OCI-LY3 (cell line): ENCODE results near the gene DTX1.

ENCODE experiments used
- H2AFZ ChIP-seq: fragments of 200-600, 300-600 bp; shearing (Covaris generic); 2 replicates; pipeline ENCODE4 v1.6.0; 2014; ENCODE audit warnings: antibody characterized with exemption, low read depth, low read length
- H3K27ac ChIP-seq: fragments of 200-600, 300-600 bp; sonication (generic); 2 replicates; pipeline ENCODE4 v1.5.1; 2014; ENCODE audit warnings: mild to moderate bottlenecking, low read length, moderate library complexity, mixed read lengths
- H3K27me3 ChIP-seq: fragments of 200-600, 300-600 bp; sonication (generic); 2 replicates; pipeline ENCODE4 v1.6.1; 2014; ENCODE audit warnings: low read depth, low read length, mixed read lengths
- H3K36me3 ChIP-seq: fragments of 200-600, 300-600 bp; sonication (generic); replicated peaks from 2 replicates; pipeline ENCODE3; 2014; ENCODE audit warnings: low read depth, low read length, mixed read lengths
- H3K4me1 ChIP-seq: fragments of 300-600, 200-600 bp; sonication (generic); 2 replicates; pipeline ENCODE4 v1.6.1; 2014; ENCODE audit warnings: low read length, mixed read lengths
- H3K4me2 ChIP-seq: fragments of 200-600, 300-600 bp; sonication (generic); 2 replicates; pipeline ENCODE4 v1.6.1; 2014; ENCODE audit warnings: low read length, mixed read lengths
- H3K4me3 ChIP-seq: fragments of 300-600, 200-600 bp; sonication (generic); 2 replicates; pipeline ENCODE4 v1.5.1; 2014; ENCODE audit warnings: antibody characterized with exemption, mild to moderate bottlenecking, low read length, moderate library complexity
- H3K79me2 ChIP-seq: fragments of 300-600, 200-600 bp; shearing (Covaris generic); 2 replicates; pipeline ENCODE4 v1.6.1; 2014; ENCODE audit warnings: mild to moderate bottlenecking, low read length, mixed read lengths
- H3K9ac ChIP-seq: fragments of 300-600, 200-600 bp; shearing (Covaris generic); 2 replicates; pipeline ENCODE4 v1.6.0; 2014; ENCODE audit warnings: mild to moderate bottlenecking, low read length, moderate library complexity
- H3K9me3 ChIP-seq: fragments of 200-600, 300-600 bp; shearing (Covaris generic); 2 replicates; pipeline ENCODE4 v1.6.1; 2014; ENCODE audit warnings: low read length, mixed read lengths; ENCODE audit not compliant: insufficient read depth
- H4K20me1 ChIP-seq: fragments of 200-600, 300-600 bp; sonication (generic); 2 replicates; pipeline ENCODE4 v1.6.1; 2016; ENCODE audit warnings: low read length, mixed read lengths; ENCODE audit not compliant: insufficient read depth
- EZH2phosphoT487 ChIP-seq: fragments of 200-600 bp; shearing (Covaris generic); IDR thresholded peaks from 2 replicates; pipeline ENCODE4 v1.6.1; 2018; ENCODE audit warnings: antibody characterized with exemption, mixed run types, low read depth
- TF ChIP-seq, protein P1 (sequence below): fragments of 200-600, 300-600 bp; sonication (generic); IDR thresholded peaks from 2 replicates; pipeline ENCODE4 v1.5.1; 2014; ENCODE audit warnings: antibody characterized with exemption, low read length, low read depth

The DTX1 gene

DNA sequence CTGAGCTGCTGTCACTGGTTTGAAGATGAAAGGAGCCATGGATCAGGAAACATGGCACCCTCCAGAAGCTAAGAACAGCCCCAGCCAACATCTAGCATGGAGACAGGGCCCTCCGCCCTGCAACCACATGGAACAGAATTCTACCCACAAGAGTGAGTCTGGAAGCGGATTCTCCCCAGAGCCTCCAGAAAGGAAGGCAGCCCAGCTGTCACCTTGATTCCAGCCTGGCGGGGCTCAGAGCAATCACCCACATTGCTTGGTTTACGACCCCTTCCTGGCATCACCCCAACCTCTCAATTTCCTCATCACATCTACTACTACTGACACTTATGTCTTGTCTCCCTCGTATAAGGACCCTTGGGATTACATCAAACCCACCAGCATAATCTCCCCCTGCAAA, 39.7 kb upstream of the DTX1 start:
- Histone ChIP-seq H3K27me3 (peaks cover 6% of the 10 kb centered on the region; the same call in 1 of the 2 replicates), H3K36me3 (no peaks in the 10 kb centered on the region), H3K79me2 (no peaks in the 10 kb centered on the region), H3K4me2 (no peak overlapping the region), H2AFZ (no peak overlapping the region), H4K20me1 (no peaks in the 10 kb centered on the region), H3K9ac (no peak overlapping the region), H3K4me3 (no peak overlapping the region), H3K4me1 (no peaks in the 10 kb centered on the region), H3K27ac (no peak overlapping the region), H3K9me3 (no peaks in the 10 kb centered on the region)
- no peak for TF ChIP-seq EZH2phosphoT487
- TF ChIP-seq, protein P1, sequence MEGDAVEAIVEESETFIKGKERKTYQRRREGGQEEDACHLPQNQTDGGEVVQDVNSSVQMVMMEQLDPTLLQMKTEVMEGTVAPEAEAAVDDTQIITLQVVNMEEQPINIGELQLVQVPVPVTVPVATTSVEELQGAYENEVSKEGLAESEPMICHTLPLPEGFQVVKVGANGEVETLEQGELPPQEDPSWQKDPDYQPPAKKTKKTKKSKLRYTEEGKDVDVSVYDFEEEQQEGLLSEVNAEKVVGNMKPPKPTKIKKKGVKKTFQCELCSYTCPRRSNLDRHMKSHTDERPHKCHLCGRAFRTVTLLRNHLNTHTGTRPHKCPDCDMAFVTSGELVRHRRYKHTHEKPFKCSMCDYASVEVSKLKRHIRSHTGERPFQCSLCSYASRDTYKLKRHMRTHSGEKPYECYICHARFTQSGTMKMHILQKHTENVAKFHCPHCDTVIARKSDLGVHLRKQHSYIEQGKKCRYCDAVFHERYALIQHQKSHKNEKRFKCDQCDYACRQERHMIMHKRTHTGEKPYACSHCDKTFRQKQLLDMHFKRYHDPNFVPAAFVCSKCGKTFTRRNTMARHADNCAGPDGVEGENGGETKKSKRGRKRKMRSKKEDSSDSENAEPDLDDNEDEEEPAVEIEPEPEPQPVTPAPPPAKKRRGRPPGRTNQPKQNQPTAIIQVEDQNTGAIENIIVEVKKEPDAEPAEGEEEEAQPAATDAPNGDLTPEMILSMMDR: no peak

DNA sequence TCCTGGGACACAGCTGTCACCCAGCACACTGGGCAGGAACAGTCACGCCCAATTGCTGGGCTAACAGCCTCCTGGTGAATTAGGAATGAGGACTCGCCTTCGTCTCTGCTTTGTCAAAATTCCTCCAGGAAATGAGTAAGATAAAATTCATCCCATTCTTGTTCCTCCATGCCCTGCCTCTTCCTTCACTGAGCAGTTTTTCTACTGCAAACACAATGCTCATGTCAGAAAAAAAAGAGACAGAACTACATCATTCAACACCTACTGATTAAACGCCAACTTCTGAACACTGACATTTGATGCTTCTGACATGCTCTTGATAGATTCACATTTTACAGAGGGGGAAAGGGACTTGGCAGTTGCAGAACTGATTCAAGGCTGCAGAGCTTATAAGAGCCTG, 37.5 kb upstream of the DTX1 start:
- no peak overlapping the region for H2AFZ ChIP-seq
- H3K4me2 ChIP-seq: no peak overlapping the region
- no peaks in the 10 kb centered on the region for H4K20me1 ChIP-seq
- no peak overlapping the region for H3K4me3 ChIP-seq
- H3K9me3 ChIP-seq: no peaks in the 10 kb centered on the region
- no peaks in the 10 kb centered on the region for H3K79me2 ChIP-seq
- peaks cover 6% of the 10 kb centered on the region; the same call in 1 of the 2 replicates for H3K27me3 ChIP-seq
- no peak for TF ChIP-seq EZH2phosphoT487
- TF ChIP-seq, protein P1: no peak
- no peaks in the 10 kb centered on the region for H3K4me1 ChIP-seq
- no peaks in the 10 kb centered on the region for H3K36me3 ChIP-seq
- H3K27ac ChIP-seq: no peak overlapping the region
- no peak overlapping the region for H3K9ac ChIP-seq

DNA sequence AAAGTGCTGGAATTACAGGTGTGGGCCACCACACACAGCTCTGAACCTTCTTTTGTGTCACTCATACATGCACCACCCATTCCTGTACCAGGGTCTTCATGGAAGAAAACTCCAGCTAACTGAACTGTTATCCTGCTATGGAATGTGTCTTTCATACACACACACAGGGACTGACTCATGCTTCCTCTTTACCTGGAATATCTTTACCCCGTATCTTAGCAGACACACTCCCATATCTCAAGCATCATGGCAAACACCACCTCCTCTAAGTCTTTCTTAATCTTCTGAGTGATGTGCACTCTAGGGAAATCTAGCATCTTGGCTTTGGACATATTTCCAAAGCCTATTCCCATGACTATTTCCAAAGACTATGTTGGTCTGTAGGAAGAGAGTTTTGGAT, 35.0 kb upstream of the DTX1 start:
- no peak overlapping the region for H3K27ac ChIP-seq
- no peaks in the 10 kb centered on the region for H3K9me3 ChIP-seq
- TF ChIP-seq EZH2phosphoT487: no peak
- TF ChIP-seq, protein P1: no peak
- no peak overlapping the region for H3K9ac ChIP-seq
- H2AFZ ChIP-seq: no peak overlapping the region
- no peaks in the 10 kb centered on the region for H3K79me2 ChIP-seq
- no peak overlapping the region for H3K4me3 ChIP-seq
- no peaks in the 10 kb centered on the region for H3K36me3 ChIP-seq
- no peaks in the 10 kb centered on the region for H3K4me1 ChIP-seq
- no peak overlapping the region for H3K4me2 ChIP-seq
- H3K27me3 ChIP-seq: 0 out of 2 replicates have a peak, but pooled peaks cover 3% of the 10 kb centered on the region
- H4K20me1 ChIP-seq: no peaks in the 10 kb centered on the region

DNA sequence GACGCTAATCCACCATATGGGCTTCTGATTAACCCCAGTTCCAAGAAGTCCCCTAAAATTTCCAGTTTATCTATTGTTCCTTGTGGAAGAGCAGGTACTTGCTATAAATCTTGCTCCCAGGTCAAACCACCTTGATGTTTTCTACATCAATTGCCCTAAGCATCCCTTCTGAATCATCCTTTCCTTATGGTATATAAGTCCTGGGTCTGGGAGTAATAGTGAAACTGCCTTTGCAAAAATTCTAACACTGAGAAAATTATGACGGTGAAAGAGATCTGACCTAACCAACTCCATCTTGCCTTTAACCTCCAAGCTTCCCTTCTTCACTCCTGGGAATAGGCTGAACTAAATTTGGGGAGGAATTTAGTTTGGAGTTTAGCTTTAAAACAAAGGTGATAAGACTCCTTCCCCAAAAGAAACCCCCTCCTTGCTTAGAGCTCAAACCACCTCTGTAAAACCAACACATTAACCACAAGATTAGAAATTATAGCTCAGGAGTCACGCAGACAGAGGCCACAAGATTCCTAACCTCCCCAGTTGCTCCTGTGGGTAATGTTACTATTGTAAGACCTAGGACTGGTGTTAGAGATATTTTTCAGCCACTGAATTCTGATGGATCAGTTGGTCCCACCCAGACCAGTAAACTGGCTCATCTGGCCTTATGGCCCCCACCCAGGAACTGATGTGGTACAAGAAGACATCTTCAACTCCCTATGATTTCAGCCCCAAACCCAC, 33.8 kb upstream of the DTX1 start:
- no peaks in the 10 kb centered on the region for H4K20me1 ChIP-seq
- no peaks in the 10 kb centered on the region for H3K79me2 ChIP-seq
- peaks cover 3% of the 10 kb centered on the region; the same call in 1 of the 2 replicates for H3K4me1 ChIP-seq
- no peak overlapping the region for H3K4me2 ChIP-seq
- H3K9ac ChIP-seq: no peak overlapping the region
- TF ChIP-seq, protein P1: no peak
- TF ChIP-seq EZH2phosphoT487: no peak
- no peaks in the 10 kb centered on the region for H3K36me3 ChIP-seq
- H3K9me3 ChIP-seq: no peaks in the 10 kb centered on the region
- H2AFZ ChIP-seq: no peak overlapping the region
- H3K27ac ChIP-seq: no peak overlapping the region
- no peak overlapping the region for H3K4me3 ChIP-seq
- H3K27me3 ChIP-seq: 0 out of 2 replicates have a peak, but pooled peaks cover 3% of the 10 kb centered on the region
